WTC11 (cell line): ENCODE data around the gene ITIH5. TPM values are rescaled to one million over a fixed set of nuclear protein-coding genes. Genes with fewer than 3 reads are reported as not detected.
A peak's percentile ranks its signal among the peaks of the same experiment; 100 is the strongest.

Source experiments
- ATAC-seq: fragments of 200-7000 bp; cut with Tn5 transposase; 2 replicates; pipeline ENCODE4 v1.10.0; 2021; ENCODE audit warnings: mild to moderate bottlenecking, moderate library complexity
- CTCF ChIA-PET: fragments of 300-600 bp; sonication (Branson Sonifier 250); formaldehyde crosslinking; loops from one replicate; lab custom pipeline; 2021; ENCODE audit warnings: antibody characterized with exemption; lab: Charles Lee
- POLR2A ChIA-PET: fragments of 350-600 bp; sonication (Branson Sonifier 250); formaldehyde crosslinking; loops from one replicate; lab custom pipeline; 2021; ENCODE audit warnings: antibody characterized with exemption; lab: Charles Lee
- DNase-seq: peaks from one replicate; pipeline ENCODE4 v3.0.0; 2021; ENCODE audit warnings: low spot score
- H3K27ac Mint-ChIP-seq: 2 replicates; pipeline ENCODE4 v1.8.0; 2021; ENCODE audit warnings: mixed read lengths
- H3K27me3 Mint-ChIP-seq: 2 replicates; pipeline ENCODE4 v1.8.0; 2021; ENCODE audit warnings: low read depth, mild to moderate bottlenecking, moderate library complexity, mixed read lengths
- H3K36me3 Mint-ChIP-seq: 2 replicates; pipeline ENCODE4 v1.8.0; 2021; ENCODE audit warnings: mixed read lengths
- H3K4me1 Mint-ChIP-seq: 2 replicates; pipeline ENCODE4 v1.8.0; 2022; ENCODE audit warnings: mixed read lengths
- H3K4me3 Mint-ChIP-seq: 2 replicates; pipeline ENCODE4 v1.8.0; 2021; ENCODE audit warnings: mild to moderate bottlenecking, moderate library complexity, mixed read lengths
- H3K9me3 Mint-ChIP-seq: 2 replicates; pipeline ENCODE4 v1.8.0; 2021; ENCODE audit warnings: mixed read lengths
- ATF6 ChIP-seq: sonication (generic); formaldehyde crosslinking; IDR thresholded peaks from 2 replicates; pipeline ENCODE4 v1.8.1; 2023; ENCODE audit warnings: mild to moderate bottlenecking, missing genetic modification reagents
- E2F1 ChIP-seq: sonication (generic); formaldehyde crosslinking; IDR thresholded peaks from 2 replicates; pipeline ENCODE4 v1.8.0; 2022; ENCODE audit warnings: mild to moderate bottlenecking, missing genetic modification reagents
- GABPB1 ChIP-seq: sonication (generic); formaldehyde crosslinking; IDR thresholded peaks from 2 replicates; pipeline ENCODE4 v1.8.1; 2023; ENCODE audit warnings: mild to moderate bottlenecking, missing genetic modification reagents
- GTF2I ChIP-seq: fragments of 250-450 bp; sonication (Bioruptor Pico); conservative IDR thresholded peaks from 2 replicates; pipeline ENCODE4 v1.4.0; 2021; ENCODE audit warnings: mild to moderate bottlenecking
- MAX ChIP-seq: sonication (generic); formaldehyde crosslinking; IDR thresholded peaks from 2 replicates; pipeline ENCODE4 v1.8.0; 2022; ENCODE audit warnings: mild to moderate bottlenecking, missing genetic modification reagents
- NFATC4 ChIP-seq: fragments of 250-450 bp; sonication (Bioruptor Pico); IDR thresholded peaks from 2 replicates; pipeline ENCODE4 v1.9.0; 2021; ENCODE audit warnings: mild to moderate bottlenecking
- NR1H2 ChIP-seq: sonication (generic); formaldehyde crosslinking; IDR thresholded peaks from 2 replicates; pipeline ENCODE4 v1.9.0; 2021; ENCODE audit warnings: mild to moderate bottlenecking, moderate library complexity, missing genetic modification reagents
- PRDM15 ChIP-seq: sonication (generic); formaldehyde crosslinking; IDR thresholded peaks from 2 replicates; pipeline ENCODE4 v1.8.0; 2022; ENCODE audit warnings: missing genetic modification reagents
- PRRX2 ChIP-seq: fragments of 250-450 bp; sonication (Bioruptor Pico); IDR thresholded peaks from 2 replicates; pipeline ENCODE4 v1.8.0; 2021; ENCODE audit warnings: mild to moderate bottlenecking
- TEAD4 ChIP-seq: sonication (generic); formaldehyde crosslinking; IDR thresholded peaks from 2 replicates; pipeline ENCODE4 v1.8.0; 2022; ENCODE audit warnings: mild to moderate bottlenecking, missing genetic modification reagents
- TP53 ChIP-seq: sonication (generic); formaldehyde crosslinking; IDR thresholded peaks from 2 replicates; pipeline ENCODE4 v1.8.1; 2023; ENCODE audit warnings: mild to moderate bottlenecking, missing genetic modification reagents
- ZNF138 ChIP-seq: sonication (generic); formaldehyde crosslinking; conservative IDR thresholded peaks from 2 replicates; pipeline ENCODE4 v1.8.1; 2022; ENCODE audit warnings: mild to moderate bottlenecking, moderate library complexity, missing genetic modification reagents
- ZNF281 ChIP-seq: sonication (generic); formaldehyde crosslinking; IDR thresholded peaks from 2 replicates; pipeline ENCODE4 v1.8.0; 2023; ENCODE audit warnings: mild to moderate bottlenecking, missing genetic modification reagents
- ZNF416 ChIP-seq: fragments of 250-450 bp; sonication (Bioruptor Pico); IDR thresholded peaks from 2 replicates; pipeline ENCODE4 v1.9.0; 2021; ENCODE audit warnings: mild to moderate bottlenecking, inconsistent platforms
- ZNF425 ChIP-seq: fragments of 250-450 bp; sonication (Bioruptor Pico); conservative IDR thresholded peaks from 2 replicates; pipeline ENCODE4 v1.9.0; 2021; ENCODE audit warnings: mild to moderate bottlenecking
- total RNA-seq: library from RNA; stranded (reverse); gene quantifications from 3 replicates; pipeline ENCODE4 v1.2.3, GENCODE V29; 2021
- TF ChIP-seq, protein P1 (sequence below): fragments of 200-600 bp; IDR thresholded peaks from 2 replicates; pipeline ENCODE4 v1.8.0; 2022; ENCODE audit warnings: antibody characterized with exemption
- TF ChIP-seq, protein P2 (sequence below): sonication (generic); formaldehyde crosslinking; IDR thresholded peaks from 2 replicates; pipeline ENCODE4 v1.8.1; 2023; ENCODE audit warnings: mild to moderate bottlenecking, missing genetic modification reagents, borderline replicate concordance
- TF ChIP-seq, protein P3 (sequence below): fragments of 250-450 bp; sonication (Bioruptor Pico); IDR thresholded peaks from 2 replicates; pipeline ENCODE4 v1.9.0; 2021; ENCODE audit warnings: mild to moderate bottlenecking

ITIH5 gene
- total RNA-seq, 1 experiment from 2014 or later, result 3.1 TPM

DNA sequence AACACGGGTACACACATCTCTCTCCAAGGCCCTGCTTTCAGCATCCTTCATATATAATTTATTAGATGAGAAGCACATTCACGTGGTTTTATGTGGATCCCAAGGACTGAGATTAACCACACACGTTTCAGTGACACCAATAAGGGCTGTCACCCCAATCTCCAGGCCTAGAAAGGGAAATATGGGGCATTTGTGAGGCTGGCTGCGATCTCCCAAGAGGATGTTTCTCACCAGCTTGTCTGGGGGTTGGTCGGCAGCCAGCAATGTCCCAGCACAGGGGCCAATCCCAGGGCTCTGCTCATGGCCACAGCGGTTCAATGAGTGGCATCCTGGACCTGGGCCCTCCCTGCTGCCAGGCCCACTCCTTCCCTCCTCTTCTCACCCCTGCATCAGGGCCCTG, 115.5 kb downstream of the ITIH5 start:
- ChIA-PET POLR2A (no interaction called here), CTCF (interaction anchor here (1.0 kb wide), 3 partner anchors 10 to 28 kb away, joined by 3 to 8 read pairs (median 8); no protein-coding TSS in a partner anchor)
- H3K27ac Mint-ChIP-seq, result no peak overlapping the region
- TF ChIP-seq ATF6 (no peak), NR1H2 (CRISPR knock-in tag) (no peak), PRDM15 (CRISPR knock-in tag) (no peak), ZNF138 (CRISPR knock-in tag) (no peak), ZNF425 (CRISPR knock-in tag) (no peak), GTF2I (CRISPR knock-in tag) (no peak), NFATC4 (CRISPR knock-in tag) (no peak), GABPB1 (CRISPR knock-in tag) (no peak), ZNF281 (CRISPR knock-in tag) (no peak), TEAD4 (no peak), TP53 (CRISPR knock-in tag) (no peak), MAX (no peak), PRRX2 (CRISPR knock-in tag) (no peak), ZNF416 (CRISPR knock-in tag) (no peak), E2F1 (CRISPR knock-in tag) (no peak)
- TF ChIP-seq, protein P1, sequence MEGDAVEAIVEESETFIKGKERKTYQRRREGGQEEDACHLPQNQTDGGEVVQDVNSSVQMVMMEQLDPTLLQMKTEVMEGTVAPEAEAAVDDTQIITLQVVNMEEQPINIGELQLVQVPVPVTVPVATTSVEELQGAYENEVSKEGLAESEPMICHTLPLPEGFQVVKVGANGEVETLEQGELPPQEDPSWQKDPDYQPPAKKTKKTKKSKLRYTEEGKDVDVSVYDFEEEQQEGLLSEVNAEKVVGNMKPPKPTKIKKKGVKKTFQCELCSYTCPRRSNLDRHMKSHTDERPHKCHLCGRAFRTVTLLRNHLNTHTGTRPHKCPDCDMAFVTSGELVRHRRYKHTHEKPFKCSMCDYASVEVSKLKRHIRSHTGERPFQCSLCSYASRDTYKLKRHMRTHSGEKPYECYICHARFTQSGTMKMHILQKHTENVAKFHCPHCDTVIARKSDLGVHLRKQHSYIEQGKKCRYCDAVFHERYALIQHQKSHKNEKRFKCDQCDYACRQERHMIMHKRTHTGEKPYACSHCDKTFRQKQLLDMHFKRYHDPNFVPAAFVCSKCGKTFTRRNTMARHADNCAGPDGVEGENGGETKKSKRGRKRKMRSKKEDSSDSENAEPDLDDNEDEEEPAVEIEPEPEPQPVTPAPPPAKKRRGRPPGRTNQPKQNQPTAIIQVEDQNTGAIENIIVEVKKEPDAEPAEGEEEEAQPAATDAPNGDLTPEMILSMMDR, result no peak
- TF ChIP-seq, protein P2, sequence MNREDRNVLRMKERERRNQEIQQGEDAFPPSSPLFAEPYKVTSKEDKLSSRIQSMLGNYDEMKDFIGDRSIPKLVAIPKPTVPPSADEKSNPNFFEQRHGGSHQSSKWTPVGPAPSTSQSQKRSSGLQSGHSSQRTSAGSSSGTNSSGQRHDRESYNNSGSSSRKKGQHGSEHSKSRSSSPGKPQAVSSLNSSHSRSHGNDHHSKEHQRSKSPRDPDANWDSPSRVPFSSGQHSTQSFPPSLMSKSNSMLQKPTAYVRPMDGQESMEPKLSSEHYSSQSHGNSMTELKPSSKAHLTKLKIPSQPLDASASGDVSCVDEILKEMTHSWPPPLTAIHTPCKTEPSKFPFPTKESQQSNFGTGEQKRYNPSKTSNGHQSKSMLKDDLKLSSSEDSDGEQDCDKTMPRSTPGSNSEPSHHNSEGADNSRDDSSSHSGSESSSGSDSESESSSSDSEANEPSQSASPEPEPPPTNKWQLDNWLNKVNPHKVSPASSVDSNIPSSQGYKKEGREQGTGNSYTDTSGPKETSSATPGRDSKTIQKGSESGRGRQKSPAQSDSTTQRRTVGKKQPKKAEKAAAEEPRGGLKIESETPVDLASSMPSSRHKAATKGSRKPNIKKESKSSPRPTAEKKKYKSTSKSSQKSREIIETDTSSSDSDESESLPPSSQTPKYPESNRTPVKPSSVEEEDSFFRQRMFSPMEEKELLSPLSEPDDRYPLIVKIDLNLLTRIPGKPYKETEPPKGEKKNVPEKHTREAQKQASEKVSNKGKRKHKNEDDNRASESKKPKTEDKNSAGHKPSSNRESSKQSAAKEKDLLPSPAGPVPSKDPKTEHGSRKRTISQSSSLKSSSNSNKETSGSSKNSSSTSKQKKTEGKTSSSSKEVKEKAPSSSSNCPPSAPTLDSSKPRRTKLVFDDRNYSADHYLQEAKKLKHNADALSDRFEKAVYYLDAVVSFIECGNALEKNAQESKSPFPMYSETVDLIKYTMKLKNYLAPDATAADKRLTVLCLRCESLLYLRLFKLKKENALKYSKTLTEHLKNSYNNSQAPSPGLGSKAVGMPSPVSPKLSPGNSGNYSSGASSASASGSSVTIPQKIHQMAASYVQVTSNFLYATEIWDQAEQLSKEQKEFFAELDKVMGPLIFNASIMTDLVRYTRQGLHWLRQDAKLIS (CRISPR knock-in tag), result no peak
- TF ChIP-seq, protein P3, sequence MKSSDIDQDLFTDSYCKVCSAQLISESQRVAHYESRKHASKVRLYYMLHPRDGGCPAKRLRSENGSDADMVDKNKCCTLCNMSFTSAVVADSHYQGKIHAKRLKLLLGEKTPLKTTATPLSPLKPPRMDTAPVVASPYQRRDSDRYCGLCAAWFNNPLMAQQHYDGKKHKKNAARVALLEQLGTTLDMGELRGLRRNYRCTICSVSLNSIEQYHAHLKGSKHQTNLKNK (CRISPR knock-in tag), result no peak
- H3K27me3 Mint-ChIP-seq, result no peaks in the 10 kb centered on the region; the same call in 1 of the 2 replicates
- H3K9me3 Mint-ChIP-seq, result no peaks in the 10 kb centered on the region
- peaks cover 11% of the 10 kb centered on the region for H3K4me1 Mint-ChIP-seq
- no peaks in the 10 kb centered on the region for H3K36me3 Mint-ChIP-seq
- ATAC-seq (peak; percentile 14; the same call in 1 of the 2 replicates), DNase-seq (no peak)
- no peak overlapping the region for H3K4me3 Mint-ChIP-seq
